Fibroblast of the aortic adventitia (primary cell): ENCODE measurements around the gene ZNF302. TPM values are rescaled to one million over a fixed set of nuclear protein-coding genes. Genes with fewer than 3 reads are reported as not detected.
A peak's percentile ranks its signal among the peaks of the same experiment; 100 is the strongest.

Experiments
- DNase-seq: peaks from one replicate; pipeline ENCODE4 v3.0.0-alpha.2; 2010; ENCODE audit warnings: low read depth
- H3K4me3 ChIP-seq: 2 replicates; pipeline ENCODE4 v1.5.1; 2011; ENCODE audit warnings: low read depth, mild to moderate bottlenecking, control low read depth, low read length, moderate library complexity
- total RNA-seq: library from RNA; depleted of rRNA; stranded (reverse); fragments of >200 nt; gene quantifications from 2 replicates; pipeline ENCODE4 v1.2.3, GENCODE V29; 2012; ENCODE audit warnings: low replicate concordance
- TF ChIP-seq, protein P1 (sequence below): IDR thresholded peaks from 2 replicates; pipeline ENCODE4 v1.5.1; 2011; ENCODE audit warnings: mild to moderate bottlenecking, low read length, control low read depth, inconsistent platforms; ENCODE audit not compliant: insufficient read depth

ZNF302 gene
- total RNA-seq, 1 donor = 22.6 TPM

DNA sequence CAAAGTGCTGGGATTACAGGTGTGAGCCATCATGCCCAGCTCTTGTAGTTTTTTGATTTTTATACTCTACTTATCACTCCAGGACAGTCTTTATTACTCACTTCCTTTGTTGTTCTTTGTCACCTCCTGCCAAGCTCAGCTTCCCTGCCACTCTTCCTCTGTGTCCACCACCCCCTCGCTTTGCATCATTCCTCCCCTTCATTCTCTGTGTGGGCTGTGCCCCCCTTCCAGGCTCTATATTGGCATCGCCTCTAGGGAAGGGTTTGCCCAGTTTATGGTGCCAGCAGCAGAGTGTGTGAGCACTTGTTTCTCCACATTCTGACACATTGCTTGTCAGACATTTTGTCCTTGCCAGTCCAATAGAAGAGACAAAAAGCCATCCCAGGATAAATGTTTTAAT is 15.1 kb downstream of the ZNF302 start:
- H3K4me3 ChIP-seq = no peak overlapping the region
- TF ChIP-seq, protein P1, sequence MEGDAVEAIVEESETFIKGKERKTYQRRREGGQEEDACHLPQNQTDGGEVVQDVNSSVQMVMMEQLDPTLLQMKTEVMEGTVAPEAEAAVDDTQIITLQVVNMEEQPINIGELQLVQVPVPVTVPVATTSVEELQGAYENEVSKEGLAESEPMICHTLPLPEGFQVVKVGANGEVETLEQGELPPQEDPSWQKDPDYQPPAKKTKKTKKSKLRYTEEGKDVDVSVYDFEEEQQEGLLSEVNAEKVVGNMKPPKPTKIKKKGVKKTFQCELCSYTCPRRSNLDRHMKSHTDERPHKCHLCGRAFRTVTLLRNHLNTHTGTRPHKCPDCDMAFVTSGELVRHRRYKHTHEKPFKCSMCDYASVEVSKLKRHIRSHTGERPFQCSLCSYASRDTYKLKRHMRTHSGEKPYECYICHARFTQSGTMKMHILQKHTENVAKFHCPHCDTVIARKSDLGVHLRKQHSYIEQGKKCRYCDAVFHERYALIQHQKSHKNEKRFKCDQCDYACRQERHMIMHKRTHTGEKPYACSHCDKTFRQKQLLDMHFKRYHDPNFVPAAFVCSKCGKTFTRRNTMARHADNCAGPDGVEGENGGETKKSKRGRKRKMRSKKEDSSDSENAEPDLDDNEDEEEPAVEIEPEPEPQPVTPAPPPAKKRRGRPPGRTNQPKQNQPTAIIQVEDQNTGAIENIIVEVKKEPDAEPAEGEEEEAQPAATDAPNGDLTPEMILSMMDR = no peak
- DNase-seq = no peak

DNA sequence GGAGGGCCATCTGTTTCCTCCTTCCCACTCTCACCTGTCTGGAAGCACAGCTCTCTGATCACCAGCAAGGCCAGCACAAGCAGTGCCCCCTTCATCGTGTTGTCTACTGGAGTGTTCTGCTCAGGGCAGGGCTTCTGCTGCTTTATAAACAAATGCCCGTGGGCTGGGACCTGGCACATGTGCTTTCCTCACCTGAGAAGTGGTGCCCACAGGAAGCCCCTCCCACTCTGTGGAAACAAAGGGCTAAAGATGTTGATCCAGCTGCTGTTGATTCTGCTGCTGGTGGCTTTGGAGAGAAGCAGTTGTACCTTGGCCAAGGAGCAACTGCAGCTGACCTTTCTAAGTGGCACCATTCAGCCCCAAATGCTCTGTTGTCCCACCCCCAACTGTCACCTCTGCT is 30.2 kb downstream of the ZNF302 start:
- H3K4me3 ChIP-seq = no peak overlapping the region
- DNase-seq = no peak
- TF ChIP-seq, protein P1 = no peak

DNA sequence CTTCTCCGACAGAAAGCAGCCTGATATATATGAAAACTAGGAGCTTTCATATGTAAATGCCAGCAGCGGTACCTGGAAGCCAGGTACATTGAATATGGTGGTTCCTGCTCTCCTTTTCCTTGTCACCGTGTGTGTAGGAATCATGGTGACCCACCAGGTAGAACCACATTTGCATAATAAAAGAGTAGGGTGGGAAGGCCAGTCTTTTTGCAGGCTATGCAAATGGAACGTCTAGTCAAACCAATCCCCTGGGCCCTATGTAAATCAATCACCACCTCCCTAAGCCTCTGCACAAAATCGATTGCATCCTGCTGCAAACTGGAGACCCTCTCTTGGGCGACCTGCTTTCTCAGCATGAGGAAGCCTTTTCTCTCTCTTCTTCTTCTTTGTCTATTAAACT is 34.4 kb downstream of the ZNF302 start:
- TF ChIP-seq, protein P1 = no peak
- no peak overlapping the region for H3K4me3 ChIP-seq
- DNase-seq = no peak

DNA sequence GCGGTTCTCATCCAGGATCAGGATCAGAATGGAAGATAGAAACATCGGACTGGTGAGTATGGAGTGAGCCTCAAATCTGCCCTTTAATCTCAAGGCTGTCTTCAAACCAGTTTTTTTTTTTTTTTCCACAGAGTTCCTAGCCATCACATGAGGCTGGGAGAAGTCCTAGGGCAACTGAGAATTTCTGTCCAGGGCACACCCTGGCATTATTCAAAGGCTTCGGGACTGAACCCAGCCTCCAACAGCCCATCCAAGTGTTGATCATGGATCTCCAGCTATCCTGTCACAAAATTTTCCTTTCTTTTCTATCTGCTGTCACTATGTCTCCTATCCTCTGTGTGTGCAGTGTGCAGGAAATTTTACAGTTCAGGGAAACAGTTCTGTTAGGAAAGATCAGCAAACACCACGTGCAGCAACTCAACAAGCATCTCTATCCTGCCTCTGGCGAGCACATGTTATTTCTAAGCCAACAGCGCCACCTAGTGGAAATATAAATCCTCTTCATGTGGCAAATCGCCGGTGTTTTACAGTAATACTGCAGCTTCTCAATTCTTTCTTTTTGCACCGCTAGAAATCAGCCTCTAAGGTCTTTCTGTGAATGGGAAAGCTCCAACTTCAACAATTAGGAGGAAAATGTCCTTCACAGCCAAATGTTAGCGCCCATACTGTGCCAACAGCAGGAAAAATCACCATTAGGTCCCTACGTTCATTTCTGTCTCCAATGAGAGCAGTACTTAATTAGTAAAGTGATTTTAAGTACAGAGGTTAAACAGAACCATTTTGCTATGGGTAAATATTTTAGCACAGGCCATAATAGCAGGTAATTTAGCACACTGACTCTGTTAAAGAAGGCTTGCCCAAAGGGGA is 35.1 kb downstream of the ZNF302 start:
- TF ChIP-seq, protein P1 = peak; percentile 58
- no peak overlapping the region for H3K4me3 ChIP-seq
- peak; percentile 92 for DNase-seq

DNA sequence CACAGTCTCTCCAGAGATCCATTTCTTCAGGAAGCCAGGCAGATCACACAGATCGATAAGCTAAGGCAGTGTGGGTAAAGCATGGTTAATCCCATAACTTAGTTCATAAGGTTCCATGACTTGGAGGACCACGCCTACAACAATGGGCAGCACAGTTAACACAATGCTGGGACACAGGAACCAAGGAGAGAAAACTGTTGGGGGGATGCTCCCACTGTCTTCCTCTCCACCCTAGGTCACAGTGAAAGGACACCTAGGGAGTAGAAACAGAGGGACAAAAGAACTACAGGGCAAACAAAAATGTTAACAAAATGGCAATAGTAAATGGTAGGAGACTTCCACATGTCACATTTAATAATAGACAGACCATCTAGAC is 35.8 kb downstream of the ZNF302 start:
- no peak for DNase-seq
- TF ChIP-seq, protein P1 = no peak
- no peak overlapping the region for H3K4me3 ChIP-seq

DNA sequence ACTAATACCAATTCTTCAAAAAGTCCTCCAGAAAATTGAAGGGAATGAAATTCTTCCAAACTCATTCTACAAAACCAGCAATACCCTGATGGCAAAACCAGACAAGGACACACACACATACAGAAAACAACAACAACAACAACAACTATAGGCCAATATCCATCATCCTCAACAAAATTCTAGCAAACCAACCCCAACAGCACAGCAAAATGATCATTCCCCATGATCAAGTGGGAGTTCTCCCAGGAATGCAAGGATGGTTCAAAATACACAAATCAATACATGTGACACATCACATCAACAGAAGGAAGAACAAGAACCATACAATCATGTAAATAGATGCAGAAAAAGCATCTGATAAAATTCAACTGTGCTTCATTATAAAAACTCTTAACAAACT is 37.9 kb downstream of the ZNF302 start:
- TF ChIP-seq, protein P1 = no peak
- DNase-seq = no peak
- no peak overlapping the region for H3K4me3 ChIP-seq
